Urinary bladder (tissue), 4 donors: ENCODE measurements around the gene FRYL. TPM values are rescaled to one million over a fixed set of nuclear protein-coding genes. Genes with fewer than 3 reads are reported as not detected.

Source experiments
- DNase-seq: peaks from one replicate; pipeline ENCODE4 v3.0.0-alpha.2; 2015; ENCODE audit errors: extremely low spot score
- H3K27ac ChIP-seq: one replicate; pipeline ENCODE4 v1.5.1; 2013; ENCODE audit warnings: low read depth, mild to moderate bottlenecking, moderate library complexity
- H3K36me3 ChIP-seq: one replicate; pipeline ENCODE4 v1.6.1; 2013; ENCODE audit warnings: mild to moderate bottlenecking, moderate library complexity; ENCODE audit not compliant: insufficient read depth
- H3K4me1 ChIP-seq: one replicate; pipeline ENCODE4 v1.6.1; 2013; ENCODE audit warnings: mild to moderate bottlenecking, moderate library complexity; ENCODE audit not compliant: insufficient read depth
- H3K4me3 ChIP-seq: one replicate; pipeline ENCODE4 v1.5.1; 2013; ENCODE audit warnings: low read depth, low read length
- WGBS: extraction: QIAGEN DNeasy Blood & Tissue Kit; methylation state at CpG from one replicate; pipeline ENCODE4 v1.1.7; 2013; 5-methylcytosine and 5-hydroxymethylcytosine counted together
- polyA plus RNA-seq: library from polyadenylated mRNA; stranded (reverse); fragments of 200-250 nt; gene quantifications from one replicate; pipeline ENCODE4 v1.2.3, GENCODE V29; 2013
- total RNA-seq: library from RNA; depleted of rRNA; stranded (reverse); fragments of >200 nt; gene quantifications from one replicate; pipeline ENCODE4 v1.2.3, GENCODE V29; 2014
- donor health status: healthy with polysubstance abuse.
- donor health status: healthy.

The FRYL gene
- total and polyA plus RNA-seq, 2 donors = 17.0 to 172 TPM

GRCh38 chr4:48602763-48603162, 177.3 kb downstream of the FRYL start:
- H3K4me1 ChIP-seq = no peaks in the 10 kb centered on the region
- no peak for DNase-seq
- WGBS = 81% methylated on average over 4 of the region's 4 CpGs
- H3K4me3 ChIP-seq = no peak overlapping the region
- no peak overlapping the region for H3K27ac ChIP-seq
- H3K36me3 ChIP-seq = no peaks in the 10 kb centered on the region

- 60% methylated on average over 3 of the region's 3 CpGs for WGBS
- no peak overlapping the region for H3K4me3 ChIP-seq
- H3K27ac ChIP-seq = no peak overlapping the region
- H3K36me3 ChIP-seq = no peaks in the 10 kb centered on the region
- no peak for DNase-seq
- no peaks in the 10 kb centered on the region for H3K4me1 ChIP-seq
Observed at GRCh38 chr4:48602222-48602621, 177.9 kb downstream of the FRYL start.

GRCh38 chr4:48596336-48596735, 183.7 kb downstream of the FRYL start:
- no peaks in the 10 kb centered on the region for H3K4me1 ChIP-seq
- 93% methylated on average over 4 of the region's 4 CpGs for WGBS
- no peak for DNase-seq

GRCh38 chr4:48594180-48594579, 185.9 kb downstream of the FRYL start:
- no peak for DNase-seq
- H3K27ac ChIP-seq = no peak overlapping the region
- 10% methylated on average over 1 of the region's 1 CpG for WGBS
- H3K36me3 ChIP-seq = peaks cover 2% of the 10 kb centered on the region
- H3K4me1 ChIP-seq = no peaks in the 10 kb centered on the region
- H3K4me3 ChIP-seq = no peak overlapping the region

More at GRCh38 chr4:48596336-48596735, 183.7 kb downstream of the FRYL start:
- Histone ChIP-seq H3K27ac (no peak overlapping the region), H3K4me3 (no peak overlapping the region), H3K36me3 (peaks cover 2% of the 10 kb centered on the region)

- Histone ChIP-seq H3K27ac (no peak overlapping the region), H3K4me3 (no peak overlapping the region), H3K4me1 (no peaks in the 10 kb centered on the region), H3K36me3 (peaks cover 2% of the 10 kb centered on the region)
- no peak for DNase-seq
- WGBS = 78% methylated on average over 1 of the region's 1 CpG
Observed at GRCh38 chr4:48591372-48591771, 188.7 kb downstream of the FRYL start.

GRCh38 chr4:48590884-48591283, 189.2 kb downstream of the FRYL start:
- Histone ChIP-seq H3K27ac (no peak overlapping the region), H3K4me1 (no peaks in the 10 kb centered on the region), H3K36me3 (peaks cover 2% of the 10 kb centered on the region), H3K4me3 (no peak overlapping the region)
- 86% methylated on average over 2 of the region's 2 CpGs for WGBS
- DNase-seq = no peak

- WGBS = 87% methylated on average over 1 of the region's 1 CpG
- Histone ChIP-seq H3K36me3 (no peaks in the 10 kb centered on the region), H3K27ac (no peak overlapping the region), H3K4me1 (no peaks in the 10 kb centered on the region), H3K4me3 (no peak overlapping the region)
- DNase-seq = no peak
Observed at GRCh38 chr4:48589098-48589445, 191.0 kb downstream of the FRYL start.

- WGBS = 80% methylated on average over 3 of the region's 3 CpGs
- no peak overlapping the region for H3K27ac ChIP-seq
- no peak for DNase-seq
- no peak overlapping the region for H3K4me3 ChIP-seq
- no peaks in the 10 kb centered on the region for H3K4me1 ChIP-seq
- no peaks in the 10 kb centered on the region for H3K36me3 ChIP-seq
Observed at GRCh38 chr4:48588230-48589097, 191.6 kb downstream of the FRYL start.

GRCh38 chr4:48585401-48585800, 194.7 kb downstream of the FRYL start:
- peaks cover 2% of the 10 kb centered on the region for H3K36me3 ChIP-seq
- no peak for DNase-seq
- WGBS = 97% methylated on average over 2 of the region's 2 CpGs
- no peak overlapping the region for H3K4me3 ChIP-seq
- no peaks in the 10 kb centered on the region for H3K4me1 ChIP-seq
- no peak overlapping the region for H3K27ac ChIP-seq

- 8% methylated on average over 3 of the region's 3 CpGs for WGBS
- Histone ChIP-seq H3K4me1 (no peaks in the 10 kb centered on the region), H3K4me3 (no peak overlapping the region), H3K27ac (no peak overlapping the region), H3K36me3 (peaks cover 4% of the 10 kb centered on the region)
- DNase-seq = no peak
Observed at GRCh38 chr4:48578132-48578968, 201.7 kb downstream of the FRYL start.

- no peak for DNase-seq
- Histone ChIP-seq H3K4me1 (no peaks in the 10 kb centered on the region), H3K4me3 (no peak overlapping the region), H3K36me3 (peaks cover 2% of the 10 kb centered on the region), H3K27ac (no peak overlapping the region)
- 91% methylated on average over 6 of the region's 6 CpGs for WGBS
Observed at GRCh38 chr4:48575964-48576363, 204.1 kb downstream of the FRYL start.

- Histone ChIP-seq H3K36me3 (peaks cover 2% of the 10 kb centered on the region), H3K4me1 (no peaks in the 10 kb centered on the region), H3K27ac (no peak overlapping the region), H3K4me3 (no peak overlapping the region)
- 85% methylated on average over 1 of the region's 1 CpG for WGBS
- no peak for DNase-seq
Observed at GRCh38 chr4:48571471-48571870, 208.6 kb downstream of the FRYL start.

GRCh38 chr4:48570646-48571220, 209.3 kb downstream of the FRYL start:
- Histone ChIP-seq H3K36me3 (no peaks in the 10 kb centered on the region), H3K4me1 (no peaks in the 10 kb centered on the region), H3K4me3 (no peak overlapping the region), H3K27ac (no peak overlapping the region)
- DNase-seq = no peak
- 93% methylated on average over 9 of the region's 9 CpGs for WGBS

GRCh38 chr4:48566034-48566384, 214.1 kb downstream of the FRYL start:
- Histone ChIP-seq H3K4me1 (no peaks in the 10 kb centered on the region), H3K27ac (no peak overlapping the region), H3K4me3 (no peak overlapping the region), H3K36me3 (peaks cover 1% of the 10 kb centered on the region)
- WGBS = 72% methylated on average over 3 of the region's 3 CpGs
- no peak for DNase-seq
